Limb (tissue), 2 donors: ENCODE data around the gene CCDC142.

Source experiments
- DNase-seq, 2 donors: peaks; one replicate each; pipeline ENCODE4 v3.0.0-alpha.2; 2016; ENCODE audit errors: extremely low spot score in 2 of 2

CCDC142 gene

GRCh38 chr2:74514368-74515270, 31.8 kb upstream of the CCDC142 start, which contains the start of gene TLX2:
Gene TLX2, plus strand, starts transcription at chr2:74514450. Its CDS starts 357 bp downstream, at chr2:74514807.
- DNase-seq = peak in 1 of 2 donors; percentile 58

- DNase-seq = peak in 1 of 2 donors; percentile 59
These were observed 31.0 kb upstream of the CCDC142 start for GRCh38 chr2:74513605-74514367.

GRCh38 chr2:74512744-74513604, 30.2 kb upstream of the CCDC142 start:
- no peak for DNase-seq

GRCh38 chr2:74511104-74511989, 28.5 kb upstream of the CCDC142 start:
- DNase-seq = no peak

- DNase-seq = no peak
These were observed 27.5 kb upstream of the CCDC142 start for GRCh38 chr2:74510272-74510671.

GRCh38 chr2:74507926-74508520, 25.2 kb upstream of the CCDC142 start:
- DNase-seq = peak in 1 of 2 donors; percentile 73

GRCh38 chr2:74507145-74507925, 24.5 kb upstream of the CCDC142 start, which contains the start of gene PCGF1:
Gene PCGF1, minus strand, starts transcription at chr2:74507695. Its CDS starts 27 bp downstream, at chr2:74507668.
- DNase-seq = peak; percentile 98 to 99

GRCh38 chr2:74505448-74506246, 22.8 kb upstream of the CCDC142 start:
- DNase-seq = no peak

GRCh38 chr2:74504591-74504990, 21.8 kb upstream of the CCDC142 start:
- no peak for DNase-seq

- no peak for DNase-seq
These were observed 21.0 kb upstream of the CCDC142 start for GRCh38 chr2:74503506-74504475.

GRCh38 chr2:74502720-74503505, 20.1 kb upstream of the CCDC142 start:
- peak in 1 of 2 donors; percentile 68 for DNase-seq

- DNase-seq = no peak
These were observed 19.4 kb upstream of the CCDC142 start for GRCh38 chr2:74502147-74502719.

GRCh38 chr2:74501335-74502071, 18.7 kb upstream of the CCDC142 start:
- DNase-seq = peak in 1 of 2 donors; percentile 38

GRCh38 chr2:74500578-74500946, 17.8 kb upstream of the CCDC142 start:
- DNase-seq = no peak

GRCh38 chr2:74499940-74500577, 17.3 kb upstream of the CCDC142 start:
- no peak for DNase-seq
